HCT116 (cell line): ENCODE measurements around the gene LRFN2. TPM values are rescaled to one million over a fixed set of nuclear protein-coding genes. Genes with fewer than 3 reads are reported as not detected.

Source experiments
- ATAC-seq: fragments of 200-7000 bp; cut with Tn5 transposase; 2 replicates; pipeline ENCODE4 v1.9.1; 2020; ENCODE audit warnings: mild to moderate bottlenecking, moderate library complexity
- BruUV-seq: library from RNA; stranded (reverse); fragments of 400-500 nt; replicated peaks from 2 replicates; lab custom pipeline; 2021; lab: Mats Ljungman, UMichigan
- CTCF ChIA-PET: fragments of 300-600 bp; sonication (Branson Sonifier 250); formaldehyde crosslinking; loops from one replicate; lab custom pipeline; 2021; ENCODE audit warnings: antibody characterized with exemption; lab: Charles Lee
- POLR2A ChIA-PET: fragments of 300-600, 350-600 bp; sonication (Branson Sonifier 250); formaldehyde crosslinking; loops from one replicate; lab custom pipeline; 2021; ENCODE audit warnings: antibody characterized with exemption; lab: Charles Lee
- RAD21 ChIA-PET, 2 experiments: fragments of 300-600 bp; sonication (Branson Sonifier 250); formaldehyde crosslinking; loops; one replicate each; lab custom pipeline; 2023; ENCODE audit warnings: low total read pairs in 2 of 2; ENCODE audit not compliant: uncharacterized antibody in 2 of 2, unreplicated experiment in 2 of 2, low non-redundant PET in 1 of 2; lab: Charles Lee
- DNase-seq: peaks from one replicate; pipeline ENCODE4 v3.0.0-alpha.2; 2010; ENCODE audit warnings: low read depth, low spot score
- H2AFZ ChIP-seq: fragments of 200-600 bp; shearing (Covaris generic), sonication (generic); 2 replicates; pipeline ENCODE4 v1.6.1; 2017; ENCODE audit warnings: low read depth, mixed run types, mixed read lengths, antibody characterized with exemption, low read length; ENCODE audit not compliant: poor library complexity, severe bottlenecking
- H3K27ac ChIP-seq: 2 replicates; pipeline ENCODE4 v1.5.1; 2012; ENCODE audit warnings: low read depth, low read length
- H3K27me3 ChIP-seq: fragments of 200-600 bp; sonication (generic); 2 replicates; pipeline ENCODE4 v1.6.1; 2016; ENCODE audit warnings: mixed run types, low read length, mixed read lengths; ENCODE audit not compliant: insufficient read depth
- H3K36me3 ChIP-seq, 2 experiments: fragments of 200-500 bp in 1 of 2; fragments of 200-600 bp in 1 of 2; sonication (Bioruptor generic) in 1 of 2; sonication (generic) in 1 of 2; 2 replicates each; pipeline versions ENCODE4 v1.5.1 to v1.6.1; 2014 to 2016; ENCODE audit warnings: low read length in 2 of 2, inconsistent platforms in 1 of 2, mixed read lengths in 1 of 2, mixed run types in 1 of 2; ENCODE audit not compliant: insufficient read depth in 2 of 2, control insufficient read depth in 1 of 2
- H3K4me1 ChIP-seq, 2 experiments: fragments of 200-600 bp in 1 of 2; sonication (generic) in 1 of 2; 2 replicates each; pipeline versions ENCODE4 v1.5.1 to v1.6.1; 2012 to 2017; ENCODE audit warnings: low read length in 2 of 2, inconsistent platforms in 1 of 2, mild to moderate bottlenecking in 1 of 2, mixed read lengths in 1 of 2, mixed run types in 1 of 2, moderate library complexity in 1 of 2; ENCODE audit not compliant: insufficient read depth in 2 of 2, control insufficient read depth in 1 of 2
- H3K4me2 ChIP-seq: fragments of 200-600 bp; sonication (generic); 2 replicates; pipeline ENCODE4 v1.6.1; 2017; ENCODE audit warnings: mixed run types, low read length, mixed read lengths
- H3K4me3 ChIP-seq, 2 experiments: fragments of 200-600 bp in 1 of 2; sonication (generic) in 1 of 2; replicated peaks in 1 of 2; 2 replicates each; pipeline ENCODE4 v1.5.1; 2011 to 2016; ENCODE audit warnings: low read length in 2 of 2, control low read depth in 1 of 2, low read depth in 1 of 2, mild to moderate bottlenecking in 1 of 2, mixed read lengths in 1 of 2, mixed run types in 1 of 2
- H3K79me2 ChIP-seq: fragments of 200-600 bp; sonication (generic); 2 replicates; pipeline ENCODE4 v1.6.1; 2017; ENCODE audit warnings: mild to moderate bottlenecking, mixed run types, low read length, moderate library complexity, mixed read lengths; ENCODE audit not compliant: insufficient read depth
- H3K9ac ChIP-seq: fragments of 200-600 bp; sonication (generic); 2 replicates; pipeline ENCODE4 v1.6.1; 2016; ENCODE audit warnings: low read length, mixed read lengths
- H3K9me2 ChIP-seq: fragments of 200-600 bp; sonication (generic), shearing (Covaris generic); 2 replicates; pipeline ENCODE4 v1.6.1; 2017; ENCODE audit warnings: mixed run types, mild to moderate bottlenecking, moderate library complexity; ENCODE audit not compliant: insufficient read depth
- H3K9me3 ChIP-seq, 2 experiments: fragments of 200-500 bp in 1 of 2; fragments of 200-600 bp in 1 of 2; sonication (Bioruptor generic) in 1 of 2; sonication (generic) in 1 of 2; 2 replicates each; pipeline ENCODE4 v1.6.1; 2014 to 2017; ENCODE audit warnings: low read length in 2 of 2, mixed read lengths in 2 of 2, inconsistent platforms in 1 of 2, low read depth in 1 of 2, mild to moderate bottlenecking in 1 of 2, mixed run types in 1 of 2, moderate library complexity in 1 of 2; ENCODE audit not compliant: control insufficient read depth in 1 of 2, insufficient read depth in 1 of 2
- H4K20me1 ChIP-seq: fragments of 200-600 bp; sonication (generic), shearing (Covaris generic); 2 replicates; pipeline ENCODE4 v1.6.1; 2017; ENCODE audit warnings: mixed run types, mild to moderate bottlenecking, moderate library complexity; ENCODE audit not compliant: insufficient read depth
- ATF3 ChIP-seq: IDR thresholded peaks from 2 replicates; pipeline ENCODE4 v1.6.1; 2012
- CBX3 ChIP-seq: IDR thresholded peaks from 2 replicates; pipeline ENCODE4 v1.6.1; 2012; ENCODE audit warnings: low read depth
- CEBPB ChIP-seq: IDR thresholded peaks from 2 replicates; pipeline ENCODE4 v1.6.1; 2012; ENCODE audit warnings: low read depth
- ELF1 ChIP-seq: IDR thresholded peaks from 2 replicates; pipeline ENCODE4 v1.6.1; 2012; ENCODE audit warnings: low read depth, borderline replicate concordance
- EZH2 ChIP-seq: fragments of 200-600 bp; sonication (generic); IDR thresholded peaks from 2 replicates; pipeline ENCODE4 v1.6.1; 2017; ENCODE audit warnings: antibody characterized with exemption, mixed run types
- EZH2phosphoT487 ChIP-seq: fragments of 200-600 bp; IDR thresholded peaks from 2 replicates; pipeline ENCODE4 v1.6.1; 2018; ENCODE audit warnings: antibody characterized with exemption, borderline replicate concordance
- FOSL1 ChIP-seq: IDR thresholded peaks from 2 replicates; pipeline ENCODE4 v1.6.1; 2012; ENCODE audit warnings: low read depth
- MAX ChIP-seq: IDR thresholded peaks from 2 replicates; pipeline ENCODE4 v1.6.1; 2012
- POLR2A ChIP-seq: IDR thresholded peaks from 2 replicates; pipeline ENCODE4 v1.7.0; 2011; ENCODE audit warnings: borderline replicate concordance; ENCODE audit not compliant: insufficient read depth, insufficient read length; ENCODE audit errors: extremely low read depth
- REST ChIP-seq: IDR thresholded peaks from 2 replicates; pipeline ENCODE4 v1.6.1; 2012; ENCODE audit warnings: low read depth
- SIN3A ChIP-seq: IDR thresholded peaks from 2 replicates; pipeline ENCODE4 v1.6.1; 2012; ENCODE audit warnings: low read depth
- SP1 ChIP-seq: IDR thresholded peaks from 2 replicates; pipeline ENCODE4 v1.6.1; 2012; ENCODE audit warnings: low read depth
- YY1 ChIP-seq: IDR thresholded peaks from 2 replicates; pipeline ENCODE4 v1.6.1; 2011; ENCODE audit warnings: low read length, low read depth, moderate library complexity, mild to moderate bottlenecking; ENCODE audit not compliant: insufficient replicate concordance; ENCODE audit errors: extremely low read depth
- intact Hi-C: fragments of 100-400 bp; cut with micrococcal nuclease; formaldehyde crosslinking; loops from 2 replicates; pipeline ENCODE4 v1.10.0; 2022
- total RNA-seq: library from RNA; stranded (reverse); gene quantifications from one replicate; pipeline ENCODE4 v1.2.1, GENCODE V29; 2021; ENCODE audit not compliant: unreplicated experiment

The LRFN2 gene
- total RNA-seq, 1 experiment from 2014 or later = not detected

GRCh38 chr6:40341726-40342125, 245.4 kb downstream of the LRFN2 start:
- H3K9me3 ChIP-seq = no peaks in the 10 kb centered on the region
- H3K4me2 ChIP-seq = no peak overlapping the region
- ChIA-PET POLR2A (no interaction called here), RAD21 (no interaction called here), CTCF (interaction anchor here (0.9 kb wide), 1 partner anchor 13 kb away, joined by 3 read pairs; no protein-coding TSS in a partner anchor)
- ATAC-seq (no peak), DNase-seq (no peak)
- H3K27ac ChIP-seq = no peak overlapping the region
- no peaks in the 10 kb centered on the region for H4K20me1 ChIP-seq
- no peak overlapping the region for H3K9ac ChIP-seq
- H2AFZ ChIP-seq = no peak overlapping the region
- no TSS peak for BruUV-seq
- H3K4me1 ChIP-seq = no peaks in the 10 kb centered on the region
- H3K79me2 ChIP-seq = no peaks in the 10 kb centered on the region
- no peak overlapping the region for H3K4me3 ChIP-seq
- H3K9me2 ChIP-seq = no peaks in the 10 kb centered on the region
- peaks cover 55% of the 10 kb centered on the region for H3K27me3 ChIP-seq
- no peak for TF ChIP-seq EZH2
- TF ChIP-seq SIN3A = no peak
- no peak for TF ChIP-seq FOSL1
- no peak for TF ChIP-seq ATF3
- TF ChIP-seq REST = no peak
- no peak for TF ChIP-seq EZH2phosphoT487
- no peak for TF ChIP-seq POLR2A
- no peak for TF ChIP-seq CBX3
- no peak for TF ChIP-seq CEBPB
- TF ChIP-seq MAX = no peak
- TF ChIP-seq ELF1 = no peak
- no peak for TF ChIP-seq SP1
- TF ChIP-seq YY1 = no peak
- intact Hi-C loops = no loop called here
- no peaks in the 10 kb centered on the region for H3K36me3 ChIP-seq
